Activated T-helper 17 cell treated with anti-CD3 and anti-CD28 coated beads, Interleukin-2, amount 50 U/mL, for 72 hours (primary cell): ENCODE data around the gene ZNF638. TPM values are rescaled to one million over a fixed set of nuclear protein-coding genes. Genes with fewer than 3 reads are reported as not detected.
"Not testable (repeated sequence)": the region's sequence is repeated elsewhere in the genome, so short reads cannot be mapped to it uniquely, and the experiment has no call there.

Experiments used
- ATAC-seq: fragments of 150-1000 bp; cut with Tn5 transposase; replicated peaks from 2 replicates; pipeline ENCODE4 v1.10.0; 2021; ENCODE audit warnings: mild to moderate bottlenecking, moderate library complexity
- H3K27ac Mint-ChIP-seq: one replicate; pipeline ENCODE4 v1.8.0; 2022; ENCODE audit warnings: mixed read lengths
- H3K27me3 Mint-ChIP-seq: one replicate; pipeline ENCODE4 v1.8.0; 2022; ENCODE audit warnings: mixed read lengths
- H3K36me3 Mint-ChIP-seq: one replicate; pipeline ENCODE4 v1.8.0; 2022; ENCODE audit warnings: low read depth, mild to moderate bottlenecking, mixed read lengths
- H3K4me1 Mint-ChIP-seq: one replicate; pipeline ENCODE4 v1.8.0; 2022; ENCODE audit warnings: mixed read lengths
- H3K4me3 Mint-ChIP-seq: one replicate; pipeline ENCODE4 v1.8.0; 2022; ENCODE audit warnings: mild to moderate bottlenecking, mixed read lengths
- H3K9me3 Mint-ChIP-seq: one replicate; pipeline ENCODE4 v1.8.0; 2022; ENCODE audit warnings: mixed read lengths
- total RNA-seq, 2 donors: library from RNA; stranded (reverse); gene quantifications; one replicate each; pipeline ENCODE4 v1.2.3, GENCODE V29; 2022

ZNF638 gene
- 100 to 1,000 TPM in 1 of 2 donors, 10 to 100 TPM in 1; 96.1 to 173 TPM for total RNA-seq

- peak; percentile 98 for ATAC-seq
- peak within 1 kb of the TSS; percentile 93 for H3K4me3 Mint-ChIP-seq
- peak within 1 kb of the TSS; percentile 99 for H3K27ac Mint-ChIP-seq
- peaks cover 53% of the 10 kb centered on the region for H3K36me3 Mint-ChIP-seq
- no peaks in the 10 kb centered on the region for H3K27me3 Mint-ChIP-seq
- H3K4me1 Mint-ChIP-seq, result peaks cover 12% of the 10 kb centered on the region
- no peaks in the 10 kb centered on the region for H3K9me3 Mint-ChIP-seq
Observed at GRCh38 chr2:71331581-71332434, at the start of gene ZNF638. ZNF638 (plus strand) TSS chr2:71331782; CDS start chr2:71348955, 17,173 bp downstream.

GRCh38 chr2:71281950-71282349, 49.6 kb upstream of the ZNF638 start:
- Mint-ChIP-seq H3K27me3 (peaks cover 49% of the 10 kb centered on the region), H3K27ac (no peak overlapping the region), H3K4me3 (no peak overlapping the region)

GRCh38 chr2:71282493-71282892, 49.1 kb upstream of the ZNF638 start:
- H3K4me3 Mint-ChIP-seq, result no peak overlapping the region
- no peaks in the 10 kb centered on the region for H3K9me3 Mint-ChIP-seq
- peaks cover 4% of the 10 kb centered on the region for H3K36me3 Mint-ChIP-seq
- no peaks in the 10 kb centered on the region for H3K4me1 Mint-ChIP-seq
- H3K27ac Mint-ChIP-seq, result no peak overlapping the region
- H3K27me3 Mint-ChIP-seq, result peaks cover 45% of the 10 kb centered on the region
- no peak for ATAC-seq

More at GRCh38 chr2:71281950-71282349, 49.6 kb upstream of the ZNF638 start:
- ATAC-seq, result no peak
- no peaks in the 10 kb centered on the region for H3K9me3 Mint-ChIP-seq
- H3K36me3 Mint-ChIP-seq, result peaks cover 6% of the 10 kb centered on the region
- H3K4me1 Mint-ChIP-seq, result no peaks in the 10 kb centered on the region

- ATAC-seq, result no peak
- Mint-ChIP-seq H3K4me1 (no peaks in the 10 kb centered on the region), H3K36me3 (no peaks in the 10 kb centered on the region), H3K27me3 (peaks cover 39% of the 10 kb centered on the region), H3K4me3 (no peak overlapping the region), H3K9me3 (no peaks in the 10 kb centered on the region), H3K27ac (no peak overlapping the region)
Observed at GRCh38 chr2:71283131-71283530, 48.5 kb upstream of the ZNF638 start.

DNA sequence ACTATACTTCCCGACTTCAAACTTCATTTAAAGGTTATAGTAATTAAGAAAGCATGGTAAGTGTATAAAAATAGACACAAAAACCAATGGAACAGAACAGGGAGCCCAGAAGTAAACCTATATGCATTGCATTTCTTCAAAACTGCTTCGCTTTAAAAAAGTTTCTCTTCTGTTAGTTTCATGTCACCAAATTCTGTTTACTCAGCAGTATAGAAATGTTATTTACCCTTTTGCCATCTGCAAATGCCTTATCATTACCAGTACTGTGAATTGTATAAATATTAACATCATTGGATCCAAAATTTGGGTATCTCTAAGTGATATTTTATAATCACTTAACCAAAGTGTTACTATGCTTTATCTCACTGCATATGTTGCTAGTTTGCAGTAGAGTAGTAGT, 45.9 kb upstream of the ZNF638 start:
- H3K9me3 Mint-ChIP-seq, result no peaks in the 10 kb centered on the region
- no peak for ATAC-seq
- no peaks in the 10 kb centered on the region for H3K4me1 Mint-ChIP-seq
- no peaks in the 10 kb centered on the region for H3K36me3 Mint-ChIP-seq
- peaks cover 22% of the 10 kb centered on the region for H3K27me3 Mint-ChIP-seq
- no peak overlapping the region for H3K27ac Mint-ChIP-seq
- H3K4me3 Mint-ChIP-seq, result no peak overlapping the region

- Mint-ChIP-seq H3K27me3 (peaks cover 4% of the 10 kb centered on the region), H3K27ac (no peak overlapping the region), H3K9me3 (no peaks in the 10 kb centered on the region), H3K4me1 (no peaks in the 10 kb centered on the region), H3K4me3 (no peak overlapping the region), H3K36me3 (no peaks in the 10 kb centered on the region)
- no peak for ATAC-seq
Observed at GRCh38 chr2:71291398-71291797, 40.2 kb upstream of the ZNF638 start.

GRCh38 chr2:71292159-71292558, 39.4 kb upstream of the ZNF638 start:
- H3K9me3 Mint-ChIP-seq, result no peaks in the 10 kb centered on the region
- no peak for ATAC-seq
- H3K36me3 Mint-ChIP-seq, result no peaks in the 10 kb centered on the region
- H3K4me3 Mint-ChIP-seq, result no peak overlapping the region
- no peak overlapping the region for H3K27ac Mint-ChIP-seq
- peaks cover 4% of the 10 kb centered on the region for H3K27me3 Mint-ChIP-seq
- no peaks in the 10 kb centered on the region for H3K4me1 Mint-ChIP-seq

- Mint-ChIP-seq H3K9me3 (no peaks in the 10 kb centered on the region), H3K4me1 (no peaks in the 10 kb centered on the region), H3K4me3 (no peak overlapping the region), H3K27ac (no peak overlapping the region), H3K27me3 (peaks cover 4% of the 10 kb centered on the region), H3K36me3 (no peaks in the 10 kb centered on the region)
- no peak for ATAC-seq
Observed at GRCh38 chr2:71298914-71299313, 32.7 kb upstream of the ZNF638 start.

DNA sequence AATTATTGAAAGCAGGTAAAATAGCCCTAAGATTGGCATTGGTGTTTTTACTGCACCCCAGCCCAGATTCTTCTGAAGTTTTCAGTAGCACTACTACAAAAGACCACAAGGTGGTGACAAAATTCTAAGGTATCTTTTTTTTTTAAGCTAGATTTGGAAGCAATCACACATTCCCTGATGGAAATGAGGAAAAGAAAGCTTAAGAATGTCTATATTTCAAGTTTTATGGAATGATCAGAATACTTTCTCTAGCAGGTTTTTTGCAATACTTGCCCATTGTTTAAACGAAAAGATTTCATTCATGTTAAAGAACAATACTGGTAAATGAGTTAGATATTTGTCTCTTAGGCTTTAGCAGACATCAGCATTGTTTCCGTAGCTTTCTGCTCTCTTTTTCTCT, 32.1 kb upstream of the ZNF638 start:
- Mint-ChIP-seq H3K27ac (no peak overlapping the region), H3K4me3 (no peak overlapping the region), H3K4me1 (no peaks in the 10 kb centered on the region), H3K36me3 (no peaks in the 10 kb centered on the region), H3K27me3 (peaks cover 4% of the 10 kb centered on the region), H3K9me3 (no peaks in the 10 kb centered on the region)
- ATAC-seq, result no peak

DNA sequence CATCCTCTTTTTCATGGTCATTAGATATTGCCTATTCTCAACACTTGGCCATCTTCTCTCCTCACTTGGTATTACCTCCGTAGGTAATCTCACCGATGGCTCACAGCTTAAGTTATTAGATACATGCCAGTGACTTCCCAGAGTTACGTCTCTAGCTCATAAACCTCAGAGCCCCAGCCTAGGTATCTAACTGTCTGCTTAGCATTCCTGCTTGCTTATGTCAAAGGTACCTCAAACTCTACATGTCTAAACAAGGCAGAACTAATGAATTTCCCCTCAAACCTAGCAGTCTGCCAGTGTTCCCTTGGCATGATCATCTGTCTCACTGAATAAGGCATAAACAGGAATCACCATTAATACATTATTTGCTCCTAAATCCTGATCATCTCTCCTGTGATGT, 27.7 kb upstream of the ZNF638 start:
- ATAC-seq, result no peak
- H3K27ac Mint-ChIP-seq, result no peak overlapping the region
- no peaks in the 10 kb centered on the region for H3K9me3 Mint-ChIP-seq
- peaks cover 5% of the 10 kb centered on the region for H3K27me3 Mint-ChIP-seq
- H3K36me3 Mint-ChIP-seq, result no peaks in the 10 kb centered on the region
- no peaks in the 10 kb centered on the region for H3K4me1 Mint-ChIP-seq
- no peak overlapping the region for H3K4me3 Mint-ChIP-seq

DNA sequence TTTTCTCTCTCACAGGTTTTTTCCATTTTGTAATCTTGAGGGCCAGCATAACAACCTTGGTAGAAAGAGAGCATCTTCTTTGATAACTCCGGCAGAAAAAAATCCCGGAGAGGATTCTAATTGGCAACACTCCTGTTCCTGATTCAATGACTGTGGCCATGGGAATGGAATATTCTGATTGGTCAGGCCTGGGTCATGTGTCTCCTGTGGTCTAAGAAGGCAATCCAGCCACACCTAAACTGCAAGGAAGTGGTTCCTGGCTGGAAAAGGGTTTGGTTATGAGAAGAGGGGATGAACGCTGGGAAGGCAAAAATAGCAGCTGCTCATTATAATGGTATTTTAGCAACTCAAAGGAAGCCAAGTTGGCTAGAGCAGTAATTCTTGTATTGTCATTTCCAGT, 24.8 kb upstream of the ZNF638 start:
- no peak for ATAC-seq
- Mint-ChIP-seq H3K4me1 (no peaks in the 10 kb centered on the region), H3K27ac (no peak overlapping the region), H3K27me3 (peaks cover 5% of the 10 kb centered on the region), H3K36me3 (no peaks in the 10 kb centered on the region), H3K9me3 (no peaks in the 10 kb centered on the region), H3K4me3 (no peak overlapping the region)

DNA sequence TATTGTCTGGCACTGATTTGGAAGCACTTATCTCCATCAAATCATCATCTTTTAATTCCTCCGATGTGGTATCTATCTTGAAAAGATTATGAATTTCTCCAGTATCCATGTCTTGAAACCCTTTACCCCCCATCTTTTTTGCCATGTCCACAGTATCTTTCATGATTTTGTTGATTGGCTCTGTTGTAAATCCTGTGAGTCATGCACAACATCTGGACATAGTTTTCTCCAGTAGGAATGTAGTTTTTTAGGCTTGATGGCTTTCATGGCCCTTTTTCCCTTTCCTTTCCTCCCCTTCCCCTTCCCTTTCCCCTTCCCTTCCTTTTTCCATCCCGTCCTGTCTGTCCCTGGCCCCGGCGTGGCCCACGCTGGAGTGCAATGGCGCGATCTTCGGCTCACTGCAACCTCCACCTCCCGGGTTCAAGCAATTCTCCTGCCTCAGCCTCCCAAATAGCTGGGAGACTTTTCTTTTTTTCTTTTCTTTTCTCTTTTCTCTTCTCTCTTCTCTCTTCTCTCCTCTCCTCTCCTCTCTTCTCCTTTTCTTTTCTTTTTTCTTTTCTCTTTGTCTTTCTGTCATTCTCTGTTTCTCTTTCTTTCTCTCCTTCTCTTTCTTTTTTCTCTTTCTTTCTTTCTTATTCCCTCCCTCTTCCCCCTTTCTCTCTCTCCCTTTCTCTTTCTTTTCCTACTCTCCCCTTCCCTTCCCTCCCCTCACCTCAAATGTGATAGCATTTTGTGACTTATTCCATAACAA, 18.4 kb upstream of the ZNF638 start:
- Mint-ChIP-seq H3K4me3 (no peak overlapping the region), H3K36me3 (no peaks in the 10 kb centered on the region), H3K27ac (no peak overlapping the region), H3K27me3 (peaks cover 13% of the 10 kb centered on the region), H3K4me1 (no peaks in the 10 kb centered on the region), H3K9me3 (no peaks in the 10 kb centered on the region)
- ATAC-seq, result no peak

DNA sequence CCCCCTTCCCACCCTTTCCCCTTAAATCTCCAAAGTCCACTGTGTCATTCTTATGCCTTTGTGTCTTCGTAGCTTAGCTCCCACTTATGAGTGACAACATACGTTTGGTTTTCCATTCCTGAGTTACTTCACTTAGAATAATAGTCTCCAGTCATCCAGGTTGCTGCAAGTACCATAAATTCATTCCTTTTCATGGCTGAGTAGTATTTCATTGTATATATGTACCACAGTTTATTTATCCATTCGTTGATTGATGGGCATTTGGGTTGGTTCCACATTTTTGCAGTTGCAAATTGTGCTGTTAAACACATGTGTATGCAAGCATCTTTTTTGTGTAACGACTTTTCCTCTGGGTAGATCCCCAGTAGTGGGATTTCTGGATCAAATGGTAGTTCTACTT, 14.5 kb upstream of the ZNF638 start:
- no peaks in the 10 kb centered on the region for H3K36me3 Mint-ChIP-seq
- ATAC-seq, result no peak
- no peaks in the 10 kb centered on the region for H3K4me1 Mint-ChIP-seq
- no peak overlapping the region for H3K4me3 Mint-ChIP-seq
- H3K9me3 Mint-ChIP-seq, result peaks cover 12% of the 10 kb centered on the region
- H3K27ac Mint-ChIP-seq, result no peak overlapping the region
- peaks cover 18% of the 10 kb centered on the region for H3K27me3 Mint-ChIP-seq

GRCh38 chr2:71317900-71318299, 13.7 kb upstream of the ZNF638 start:
- not testable (repeated sequence) for H3K4me3 Mint-ChIP-seq, H3K36me3 Mint-ChIP-seq, ATAC-seq, H3K27ac Mint-ChIP-seq, H3K4me1 Mint-ChIP-seq
- H3K9me3 Mint-ChIP-seq, result peaks cover 15% of the 10 kb centered on the region
- peaks cover 18% of the 10 kb centered on the region for H3K27me3 Mint-ChIP-seq

DNA sequence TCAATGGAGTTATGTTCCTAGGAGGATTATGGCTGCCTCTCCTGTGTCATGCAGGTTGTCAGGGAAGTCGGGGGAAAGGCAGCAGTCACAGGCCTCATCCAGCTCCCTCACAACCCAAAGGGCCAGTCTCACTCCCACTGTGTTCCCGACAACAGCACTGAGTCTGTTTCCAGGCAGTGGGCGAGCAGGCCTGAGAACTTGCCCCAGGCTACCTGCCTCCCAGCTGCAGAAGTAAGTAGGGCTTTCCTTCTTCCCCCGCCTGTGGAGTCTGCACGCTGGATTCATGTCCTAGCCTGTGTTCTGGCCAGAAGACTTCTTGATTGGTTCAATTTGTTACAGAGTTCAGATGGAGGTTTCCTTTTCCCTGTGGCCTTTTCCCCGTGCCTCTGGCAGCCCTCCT, 8.2 kb upstream of the ZNF638 start:
- H3K27me3 Mint-ChIP-seq, result peaks cover 4% of the 10 kb centered on the region
- no peak overlapping the region for H3K27ac Mint-ChIP-seq
- no peaks in the 10 kb centered on the region for H3K36me3 Mint-ChIP-seq

More for the DNA sequence above, 8.2 kb upstream of the ZNF638 start:
- Mint-ChIP-seq H3K4me3 (no peak overlapping the region), H3K9me3 (peaks cover 15% of the 10 kb centered on the region), H3K4me1 (no peaks in the 10 kb centered on the region)
- ATAC-seq, result no peak
